KBM-7 (cell line): Measurements from ENCODE around the gene ZNF628.
A peak's percentile ranks its signal among the peaks of the same experiment; 100 is the strongest.

ENCODE experiments used
- DNase-seq: peaks from one replicate; pipeline ENCODE4 v3.0.0-alpha.2; 2015
- in situ Hi-C: fragments of 300-500 bp; cut with MboI; formaldehyde crosslinking; loops from 2 replicates; pipeline ENCODE4 v1.14.3; 2020; ENCODE audit warnings: low sequenced_read_pairs, low pct_unique_long_range_greater_than_20kb, mixed read lengths

The ZNF628 gene

DNA sequence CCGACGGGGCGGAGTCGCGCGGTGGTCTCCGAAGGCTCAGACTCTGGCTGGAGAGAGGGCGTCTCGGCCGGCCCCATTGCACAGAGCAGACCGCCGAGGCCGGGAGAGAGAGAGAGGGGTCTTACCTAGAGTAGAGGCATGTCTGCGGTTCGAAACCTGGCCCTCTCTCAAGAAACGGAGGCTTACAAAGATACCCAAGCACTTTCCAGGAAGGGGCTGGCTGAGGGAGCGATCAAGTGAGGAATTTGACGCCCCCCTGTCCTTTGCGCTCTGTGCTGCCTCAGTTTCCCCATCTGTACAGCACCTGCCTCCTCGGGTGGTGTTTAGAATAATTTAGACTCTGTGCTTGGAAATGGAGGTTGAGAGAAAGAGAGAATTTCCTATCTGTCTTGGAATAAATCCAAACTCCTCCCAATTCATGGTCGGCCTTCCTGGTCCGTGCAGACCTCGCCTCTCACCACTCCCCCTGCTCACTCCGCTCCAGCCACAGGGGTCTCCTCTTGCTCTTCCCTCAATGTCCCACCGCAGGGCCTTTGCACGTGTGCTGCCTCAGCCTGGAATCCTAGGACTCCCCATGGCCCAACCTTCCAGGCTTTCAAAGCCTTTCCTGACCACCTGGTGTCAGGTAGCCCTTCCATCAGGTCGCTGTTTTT, 14.3 kb upstream of the ZNF628 start:
- in situ Hi-C loops: no loop called here

GRCh38 chr19:55462722-55463121, 13.7 kb upstream of the ZNF628 start:
- in situ Hi-C loops: no loop called here
- no peak for DNase-seq

More for the DNA sequence above, 14.3 kb upstream of the ZNF628 start:
- DNase-seq: no peak

DNA sequence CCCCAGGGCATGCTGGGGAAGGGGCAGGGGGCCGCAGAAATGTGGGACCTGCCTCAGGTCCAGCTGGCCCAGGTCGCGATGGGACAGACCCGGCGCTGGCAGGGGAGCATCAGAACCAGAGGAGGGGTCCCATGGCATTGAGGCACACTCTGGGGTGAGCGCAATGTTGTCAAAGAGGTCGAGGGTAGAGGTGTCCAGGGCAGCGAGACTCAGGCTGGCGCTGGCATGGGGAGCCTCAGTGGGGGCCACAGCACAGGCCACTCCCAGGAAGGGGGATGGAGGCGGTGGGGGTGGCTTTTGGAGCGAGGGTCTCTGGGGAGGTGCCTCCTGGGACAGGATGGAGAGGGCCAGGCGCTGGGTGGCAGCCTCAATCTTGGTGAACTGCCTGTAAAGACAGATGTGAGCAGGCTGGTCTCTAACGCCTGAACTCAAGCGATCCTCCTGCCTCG, 12.8 kb upstream of the ZNF628 start:
- in situ Hi-C loops: no loop called here
- no peak for DNase-seq

GRCh38 chr19:55464039-55464661, 12.3 kb upstream of the ZNF628 start:
- in situ Hi-C loops: no loop called here
- DNase-seq: no peak

GRCh38 chr19:55464662-55465054, 11.8 kb upstream of the ZNF628 start, which contains the start of gene C19orf85:
C19orf85 (minus strand) TSS chr19:55464751; CDS start chr19:55464554, 197 bp downstream.
- DNase-seq: no peak
- in situ Hi-C loops: no loop called here

DNA sequence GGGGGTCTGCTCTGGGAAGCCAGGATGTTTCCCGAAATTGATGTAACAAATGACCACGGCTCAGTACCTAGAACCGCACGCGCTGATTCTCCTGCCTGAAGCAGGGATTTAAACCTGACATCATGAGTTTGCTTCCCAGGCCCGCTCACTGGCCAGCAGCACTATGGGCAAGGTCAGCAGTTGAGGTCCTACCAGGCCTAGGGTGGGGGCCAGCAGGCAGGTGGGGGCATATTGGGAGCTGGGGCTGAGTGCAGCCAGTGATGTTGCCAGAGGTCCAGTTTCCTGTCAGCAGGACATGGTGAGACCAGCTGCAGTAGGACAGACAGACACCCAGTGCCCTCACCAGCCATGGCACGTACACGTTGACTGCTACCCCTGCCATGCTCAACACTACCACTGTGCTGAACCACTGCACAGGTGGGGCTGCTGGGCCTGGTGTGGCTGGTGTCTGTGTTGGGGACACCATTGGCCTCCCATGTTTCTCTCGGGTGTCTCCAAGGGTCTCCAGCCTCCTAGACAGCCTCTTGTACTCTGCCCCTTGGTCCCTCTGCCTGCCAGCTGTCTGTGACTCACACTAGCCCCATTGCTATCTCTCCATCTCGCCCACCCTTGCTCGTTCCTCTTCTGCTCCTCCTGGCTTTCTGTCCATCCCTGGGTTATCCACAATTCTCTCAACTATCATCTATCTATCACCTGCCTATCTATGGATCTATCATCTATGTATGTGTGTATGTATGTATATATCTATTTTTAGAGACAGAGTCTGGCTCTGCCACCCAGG, 10.8 kb upstream of the ZNF628 start:
- no peak for DNase-seq
- in situ Hi-C loops: no loop called here

GRCh38 chr19:55466241-55466614, 10.2 kb upstream of the ZNF628 start:
- in situ Hi-C loops: no loop called here
- DNase-seq: no peak

DNA sequence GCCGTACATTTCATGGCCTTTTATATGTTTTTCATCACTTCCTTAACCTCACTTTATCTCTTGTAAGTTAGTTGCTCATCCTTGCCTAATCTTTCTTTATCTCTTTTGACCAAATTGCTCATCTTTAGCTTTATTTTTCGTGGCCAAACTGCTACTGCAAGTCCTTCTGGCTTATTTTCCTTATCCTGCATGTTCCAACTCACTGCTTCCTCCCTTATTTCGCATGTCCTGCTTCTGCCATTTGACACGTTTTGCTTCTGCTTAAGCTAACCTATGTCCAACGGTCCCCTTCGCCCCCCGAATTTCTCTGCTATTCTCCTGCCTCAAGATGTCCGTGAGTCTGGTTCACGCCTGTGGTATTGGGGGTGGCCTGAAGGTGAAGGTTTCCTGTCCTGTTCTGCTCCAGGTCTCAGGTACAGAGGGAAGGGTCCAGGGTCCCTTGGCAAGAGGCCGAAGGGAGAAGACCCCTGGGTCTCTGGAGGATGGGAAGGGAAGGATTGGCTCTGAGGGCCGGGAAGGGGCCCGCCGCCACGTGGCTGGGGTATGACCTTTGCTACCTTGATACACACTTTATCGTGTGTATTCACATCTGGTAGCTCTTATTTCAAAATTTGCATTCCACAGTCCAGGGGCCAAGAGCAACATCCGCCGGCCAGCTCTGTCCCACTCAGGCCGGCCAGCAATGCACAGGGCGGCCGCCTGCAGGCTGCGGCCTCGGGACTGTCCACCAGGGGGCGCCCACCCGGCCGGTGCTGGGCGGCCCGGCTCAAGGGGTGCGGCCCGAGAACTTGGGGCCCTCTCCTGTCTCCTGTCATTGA, 9.0 kb upstream of the ZNF628 start:
- peak; percentile 45 for DNase-seq
- in situ Hi-C loops: no loop called here

- in situ Hi-C loops: no loop called here
- DNase-seq: no peak
These were observed 8.4 kb upstream of the ZNF628 start for GRCh38 chr19:55468054-55468393.

GRCh38 chr19:55471266-55471665, 5.2 kb upstream of the ZNF628 start:
- in situ Hi-C loops: no loop called here
- DNase-seq: no peak

GRCh38 chr19:55472463-55472862, 4.0 kb upstream of the ZNF628 start:
- DNase-seq: no peak
- in situ Hi-C loops: no loop called here

DNA sequence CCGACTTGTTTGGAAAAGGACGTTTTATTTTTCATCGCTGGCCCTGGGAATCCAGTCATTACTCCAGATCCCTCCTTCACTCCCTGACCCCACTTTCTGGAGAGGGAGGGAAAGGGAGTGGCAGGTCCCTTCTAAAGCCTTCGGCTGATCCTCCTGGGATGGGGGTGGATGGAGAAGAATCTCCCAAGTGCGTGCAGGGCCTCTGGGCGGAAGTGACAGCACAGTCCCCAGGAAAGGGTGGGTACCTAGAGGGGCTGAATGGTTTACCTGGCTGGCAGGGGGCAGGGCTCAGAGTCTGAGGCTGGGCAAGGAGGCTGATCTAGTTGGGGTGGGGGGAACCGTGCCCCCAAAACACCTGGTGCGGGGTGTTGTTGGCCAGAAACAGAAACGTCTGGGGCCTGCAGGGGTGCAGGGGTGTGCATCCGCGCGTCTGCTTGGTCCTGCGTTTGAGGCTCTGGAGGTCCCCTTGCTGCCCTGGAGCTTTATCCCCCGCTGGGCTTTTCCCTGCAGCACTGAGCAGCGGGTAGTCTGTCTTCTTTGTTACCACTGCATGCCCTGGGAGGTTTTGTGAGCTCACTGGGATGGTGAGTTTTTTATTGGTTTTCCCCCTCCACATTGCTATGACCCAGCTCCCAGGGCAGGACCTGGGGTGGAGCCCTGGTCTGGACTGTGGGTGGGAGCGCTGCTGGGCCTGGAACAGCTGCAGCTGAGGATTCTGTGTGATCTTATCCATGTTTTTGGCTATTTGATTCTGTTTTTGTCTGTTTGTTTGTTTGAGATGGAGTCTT, 3.0 kb upstream of the ZNF628 start:
- no peak for DNase-seq
- in situ Hi-C loops: no loop called here

GRCh38 chr19:55474269-55475265, 1.9 kb upstream of the ZNF628 start:
- in situ Hi-C loops: no loop called here
- no peak for DNase-seq

- in situ Hi-C loops: no loop called here
- DNase-seq: no peak
These were observed 1.5 kb downstream of the ZNF628 start for GRCh38 chr19:55477905-55478304.

DNA sequence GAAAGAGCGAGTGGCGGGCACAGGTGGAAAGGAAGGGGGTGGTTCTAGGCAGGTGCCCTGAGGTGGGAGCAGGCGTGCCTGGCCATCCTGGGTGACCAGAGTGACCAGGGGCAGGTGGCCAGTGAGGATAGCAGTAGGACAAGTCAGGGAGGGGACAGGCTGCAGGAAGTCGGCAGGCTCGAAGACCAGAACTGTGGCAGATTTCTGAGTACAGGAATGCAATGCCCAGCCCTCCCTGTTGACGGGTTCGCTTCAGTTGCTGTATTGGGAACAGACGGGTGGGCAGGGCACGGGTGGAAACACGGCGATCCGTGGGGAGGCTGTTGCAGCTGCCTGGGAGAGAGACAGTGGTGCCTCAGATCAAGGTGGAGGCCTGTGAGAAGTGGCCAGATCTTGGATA, 1.9 kb downstream of the ZNF628 start:
- DNase-seq: no peak
- in situ Hi-C loops: no loop called here

GRCh38 chr19:55479045-55479444, 2.6 kb downstream of the ZNF628 start:
- DNase-seq: no peak
- in situ Hi-C loops: no loop called here

DNA sequence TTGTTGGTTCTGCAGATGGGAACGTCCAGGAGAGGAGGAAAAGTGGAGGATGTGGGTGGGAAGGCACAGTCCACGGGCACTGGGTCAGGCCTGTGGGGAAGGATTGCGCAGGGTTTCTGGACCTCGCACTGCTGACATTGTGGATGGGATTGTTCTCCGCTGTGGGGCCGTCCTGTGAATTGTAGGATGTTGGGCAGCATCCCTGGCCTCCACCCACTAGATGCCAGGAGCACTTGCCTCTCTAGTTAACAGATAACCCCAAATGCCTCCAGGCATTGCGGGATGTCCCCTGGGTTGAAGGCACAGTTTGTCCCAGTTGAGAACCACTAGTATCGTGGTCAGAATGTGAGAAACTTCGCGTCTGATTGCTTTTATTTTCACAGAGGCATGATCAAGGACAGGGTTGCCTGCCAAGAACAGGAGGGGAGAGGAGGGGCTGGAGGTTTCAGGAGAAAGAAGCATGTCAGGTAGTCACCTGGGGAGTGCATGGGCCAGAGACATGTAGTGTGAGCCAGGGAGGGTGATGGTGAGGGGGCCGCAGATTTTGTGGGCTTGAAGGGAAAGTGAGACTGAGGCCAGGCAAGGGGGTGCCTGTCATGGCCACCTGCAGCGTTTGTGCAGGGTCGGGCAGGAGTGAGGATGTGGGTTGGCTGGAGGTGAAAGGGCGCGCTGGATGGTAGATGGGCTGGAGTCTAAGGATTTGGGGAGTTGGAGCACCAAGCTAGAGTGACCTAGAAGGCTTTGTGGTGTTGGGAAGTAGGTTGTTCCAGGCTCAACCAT, 3.2 kb downstream of the ZNF628 start:
- in situ Hi-C loops: no loop called here
- no peak for DNase-seq
